Loucy (cell line): Measurements from ENCODE around the gene KLK12.

Experiments used
- EZH2phosphoT487 ChIP-seq: fragments of 200-600 bp; IDR thresholded peaks from 2 replicates; pipeline ENCODE4 v1.6.1; 2018; ENCODE audit warnings: antibody characterized with exemption, mild to moderate bottlenecking, moderate library complexity, borderline replicate concordance
- TF ChIP-seq, protein P1 (sequence below): fragments of 200-600 bp; sonication (generic); conservative IDR thresholded peaks from 2 replicates; pipeline ENCODE4 v1.5.1; 2014; ENCODE audit warnings: mild to moderate bottlenecking, antibody characterized with exemption, low read length

- TF ChIP-seq, protein P1, sequence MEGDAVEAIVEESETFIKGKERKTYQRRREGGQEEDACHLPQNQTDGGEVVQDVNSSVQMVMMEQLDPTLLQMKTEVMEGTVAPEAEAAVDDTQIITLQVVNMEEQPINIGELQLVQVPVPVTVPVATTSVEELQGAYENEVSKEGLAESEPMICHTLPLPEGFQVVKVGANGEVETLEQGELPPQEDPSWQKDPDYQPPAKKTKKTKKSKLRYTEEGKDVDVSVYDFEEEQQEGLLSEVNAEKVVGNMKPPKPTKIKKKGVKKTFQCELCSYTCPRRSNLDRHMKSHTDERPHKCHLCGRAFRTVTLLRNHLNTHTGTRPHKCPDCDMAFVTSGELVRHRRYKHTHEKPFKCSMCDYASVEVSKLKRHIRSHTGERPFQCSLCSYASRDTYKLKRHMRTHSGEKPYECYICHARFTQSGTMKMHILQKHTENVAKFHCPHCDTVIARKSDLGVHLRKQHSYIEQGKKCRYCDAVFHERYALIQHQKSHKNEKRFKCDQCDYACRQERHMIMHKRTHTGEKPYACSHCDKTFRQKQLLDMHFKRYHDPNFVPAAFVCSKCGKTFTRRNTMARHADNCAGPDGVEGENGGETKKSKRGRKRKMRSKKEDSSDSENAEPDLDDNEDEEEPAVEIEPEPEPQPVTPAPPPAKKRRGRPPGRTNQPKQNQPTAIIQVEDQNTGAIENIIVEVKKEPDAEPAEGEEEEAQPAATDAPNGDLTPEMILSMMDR, result no peak
- no peak for TF ChIP-seq EZH2phosphoT487
Measured at GRCh38 chr19:51084505-51084904, 49.7 kb upstream of the KLK12 start.
